Skin epidermis (tissue), 12 donors: ENCODE measurements around the gene FAM83B.

ENCODE experiments used
- H3K27ac ChIP-seq, 21 experiments: fragments of 200-600 bp; sonication (generic) in 11 of 21; one replicate each; pipeline ENCODE4 v1.5.0; 2020; ENCODE audit warnings: mild to moderate bottlenecking in 3 of 21, inconsistent platforms in 2 of 21, moderate library complexity in 2 of 21
- H3K4me3 ChIP-seq, 7 experiments: fragments of 200-600 bp; sonication (generic) in 2 of 7; one replicate each; pipeline ENCODE4 v1.5.0; 2020; ENCODE audit warnings: inconsistent platforms in 2 of 7, mild to moderate bottlenecking in 2 of 7, moderate library complexity in 1 of 7

FAM83B gene

DNA sequence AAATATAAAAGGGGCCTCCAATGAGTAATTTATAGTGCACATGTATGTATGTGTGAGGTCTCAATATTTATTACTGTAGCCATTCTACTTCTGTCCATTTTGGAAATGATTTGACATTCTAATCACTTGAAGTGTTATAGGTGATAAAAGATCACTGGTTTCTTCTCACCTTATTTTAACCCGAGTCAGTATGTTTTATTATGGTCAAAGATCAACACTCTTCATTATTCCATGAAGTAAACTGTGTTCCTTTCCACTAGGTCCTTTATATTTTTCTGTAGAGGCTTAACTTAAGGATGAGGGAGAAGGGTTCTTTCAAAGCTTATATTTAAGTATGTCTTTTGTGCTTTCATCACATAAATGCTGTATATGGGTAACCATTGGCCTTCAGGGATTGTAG lies 47.2 kb downstream of the FAM83B start:
- no peak overlapping the region for H3K27ac ChIP-seq
- no peak overlapping the region for H3K4me3 ChIP-seq

DNA sequence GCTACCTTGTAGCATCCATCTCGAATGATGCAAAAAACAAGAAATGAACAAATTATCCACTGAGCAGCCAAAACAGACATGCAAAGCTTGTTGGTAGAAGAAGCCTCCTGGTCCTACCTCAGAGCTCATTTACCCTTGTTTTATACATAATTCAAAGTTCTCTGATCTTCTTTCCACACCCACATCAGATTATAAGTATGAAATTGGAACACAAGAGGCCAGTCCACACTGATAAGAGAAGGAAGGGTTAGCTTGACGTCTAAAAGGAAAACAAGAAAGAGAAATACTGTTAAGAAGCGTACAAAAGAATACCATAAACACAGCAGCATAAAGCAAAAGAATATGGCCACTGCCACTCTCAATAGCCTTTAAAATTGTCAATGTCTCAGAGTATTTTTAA lies 49.7 kb downstream of the FAM83B start:
- Histone ChIP-seq H3K27ac (no peak overlapping the region), H3K4me3 (no peak overlapping the region)

DNA sequence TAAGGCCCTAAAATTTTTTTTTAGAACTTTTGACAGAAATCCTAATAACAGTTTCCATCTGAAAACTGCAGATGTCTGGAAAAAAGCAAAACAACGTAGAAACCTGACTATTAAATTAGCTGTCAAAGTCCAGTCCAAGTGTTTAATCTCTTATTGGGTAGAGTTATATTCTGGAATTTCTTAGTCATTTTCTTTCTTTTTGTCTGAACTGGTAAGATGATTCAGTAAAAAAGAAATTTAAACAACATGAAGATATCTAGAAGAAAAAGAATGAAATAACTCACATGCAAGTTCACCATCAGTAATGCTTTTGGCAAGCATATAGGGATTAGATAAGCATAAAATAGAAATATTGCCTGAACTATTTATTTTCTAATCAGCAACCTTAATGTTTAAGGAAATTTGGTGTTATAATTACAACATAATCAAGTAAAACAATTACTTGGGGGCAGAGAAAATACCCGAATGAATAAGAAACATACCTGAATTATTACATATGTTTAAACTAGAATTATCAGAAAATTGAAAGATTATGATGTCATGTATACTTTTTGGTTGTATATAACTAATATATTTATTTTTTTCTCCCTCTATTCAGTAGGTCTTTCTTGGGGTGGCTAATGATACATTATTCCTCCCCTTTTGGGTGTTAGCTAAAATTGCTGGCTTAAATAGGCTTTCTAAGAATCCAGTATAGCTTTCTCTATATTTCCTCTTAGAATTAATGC lies 51.1 kb downstream of the FAM83B start:
- Histone ChIP-seq H3K4me3 (no peak overlapping the region), H3K27ac (no peak overlapping the region)

DNA sequence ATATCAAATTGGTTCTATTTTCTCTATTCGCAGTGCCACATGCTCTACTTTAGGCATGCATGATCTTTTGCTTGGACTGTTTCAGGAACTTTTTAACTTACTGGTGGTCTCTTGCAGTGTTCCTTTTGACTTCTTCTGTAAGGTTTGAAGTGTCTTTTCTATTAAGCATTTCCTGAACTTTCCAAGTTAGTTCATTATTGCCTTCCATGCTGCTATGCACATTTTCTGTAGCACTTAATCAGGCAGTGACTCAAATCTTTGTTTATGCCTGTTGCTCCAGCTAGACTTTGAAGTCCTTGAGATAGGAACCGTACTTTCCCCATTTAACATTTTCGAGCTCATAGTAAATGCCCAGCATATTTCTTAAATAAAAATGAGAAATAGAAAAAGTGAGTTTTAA lies 52.2 kb downstream of the FAM83B start:
- no peak overlapping the region for H3K27ac ChIP-seq
- H3K4me3 ChIP-seq, result no peak overlapping the region

DNA sequence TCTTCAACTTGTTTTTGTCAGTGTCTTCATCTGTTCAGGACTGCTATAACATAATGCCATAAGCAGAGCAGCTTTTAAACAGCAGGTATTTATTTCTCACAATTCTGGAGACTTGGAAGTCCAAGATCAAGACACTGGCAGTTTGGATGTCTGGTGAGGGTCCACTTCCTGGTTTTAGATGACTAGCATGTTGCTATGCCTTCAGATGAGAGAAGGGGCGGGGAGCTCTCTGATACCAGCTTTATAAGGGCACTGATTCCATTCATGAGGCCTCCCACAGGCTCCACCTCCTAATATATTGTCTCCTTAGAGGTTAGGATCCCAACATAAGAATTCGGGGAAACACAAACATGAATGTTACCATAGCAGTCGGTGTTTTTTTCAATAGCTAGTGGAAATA lies 52.9 kb downstream of the FAM83B start:
- Histone ChIP-seq H3K4me3 (no peak overlapping the region), H3K27ac (no peak overlapping the region)

DNA sequence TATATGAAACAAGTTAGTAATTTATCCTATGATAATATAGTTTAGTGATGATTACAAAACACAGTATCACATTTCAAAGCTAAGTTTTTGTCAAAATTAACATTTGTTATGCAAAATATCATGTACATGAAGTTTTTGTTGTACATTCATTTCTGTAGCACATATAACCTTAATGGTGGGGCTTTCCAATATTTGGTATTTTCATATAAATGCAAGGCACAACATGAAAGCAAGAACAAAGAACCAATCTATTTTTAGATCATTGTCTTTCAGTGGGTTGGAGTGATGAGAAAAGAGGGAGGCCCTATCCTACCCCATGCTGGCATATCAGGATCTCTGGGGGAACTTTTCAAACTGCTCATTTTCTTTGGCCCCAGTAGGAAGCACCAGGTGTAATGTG lies 53.4 kb downstream of the FAM83B start:
- H3K27ac ChIP-seq, result no peak overlapping the region
- no peak overlapping the region for H3K4me3 ChIP-seq

DNA sequence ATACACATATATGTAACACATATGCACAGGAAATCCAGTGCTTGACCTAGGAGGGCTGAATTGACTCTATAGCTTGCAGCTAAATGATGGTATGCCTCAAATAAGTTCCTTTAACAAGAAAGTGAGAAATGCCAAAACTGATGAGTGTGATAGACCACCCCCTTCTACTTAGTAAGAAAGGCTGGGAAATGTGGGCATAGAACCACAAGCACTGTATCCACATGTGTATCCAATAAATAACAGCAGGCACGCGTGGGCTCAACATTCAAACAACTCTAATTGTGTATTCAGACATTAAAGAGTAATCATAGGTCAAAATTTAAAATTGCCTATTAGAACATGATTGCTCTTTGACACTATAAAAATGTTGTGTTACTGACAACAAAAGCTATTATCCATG lies 54.1 kb downstream of the FAM83B start:
- Histone ChIP-seq H3K27ac (no peak overlapping the region), H3K4me3 (no peak overlapping the region)

DNA sequence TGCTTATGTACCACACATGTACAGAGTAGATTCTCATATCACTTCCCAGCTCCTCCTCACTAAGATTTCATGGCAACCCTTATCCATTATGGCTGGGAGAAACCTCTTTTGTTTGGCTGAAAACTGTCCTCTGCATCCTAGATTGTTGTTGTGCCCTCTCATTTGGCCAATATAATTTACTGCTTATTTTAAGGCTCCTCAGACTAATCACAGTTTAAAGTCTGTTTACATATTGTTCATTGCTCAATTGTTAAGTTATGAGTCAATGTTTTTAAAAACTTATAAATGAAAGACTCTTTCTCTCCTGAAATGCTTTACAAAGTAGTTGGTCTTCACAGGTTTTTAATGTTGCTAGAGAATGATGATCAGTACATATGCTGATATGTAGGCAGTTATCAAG lies 57.3 kb downstream of the FAM83B start:
- no peak overlapping the region for H3K4me3 ChIP-seq
- H3K27ac ChIP-seq, result no peak overlapping the region

DNA sequence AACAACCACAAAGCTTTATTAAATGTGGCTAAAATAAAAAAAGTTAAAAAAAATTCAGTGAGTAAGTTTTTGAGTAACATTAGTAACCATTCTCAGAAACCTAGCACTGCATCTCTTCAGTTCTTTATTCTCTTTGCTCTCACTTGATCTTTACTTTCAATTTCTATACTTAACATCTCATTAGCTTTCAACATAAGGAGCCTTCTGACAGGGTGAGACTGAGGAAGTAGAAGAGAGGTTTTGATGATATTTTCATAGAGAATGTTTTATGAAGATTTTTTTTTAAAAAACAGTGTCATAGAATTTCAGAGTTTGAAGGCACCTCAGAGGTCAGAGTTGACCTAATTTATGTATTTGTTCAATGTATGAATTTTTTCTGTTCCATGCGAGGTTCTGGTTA lies 60.8 kb downstream of the FAM83B start:
- no peak overlapping the region for H3K4me3 ChIP-seq
- no peak overlapping the region for H3K27ac ChIP-seq

DNA sequence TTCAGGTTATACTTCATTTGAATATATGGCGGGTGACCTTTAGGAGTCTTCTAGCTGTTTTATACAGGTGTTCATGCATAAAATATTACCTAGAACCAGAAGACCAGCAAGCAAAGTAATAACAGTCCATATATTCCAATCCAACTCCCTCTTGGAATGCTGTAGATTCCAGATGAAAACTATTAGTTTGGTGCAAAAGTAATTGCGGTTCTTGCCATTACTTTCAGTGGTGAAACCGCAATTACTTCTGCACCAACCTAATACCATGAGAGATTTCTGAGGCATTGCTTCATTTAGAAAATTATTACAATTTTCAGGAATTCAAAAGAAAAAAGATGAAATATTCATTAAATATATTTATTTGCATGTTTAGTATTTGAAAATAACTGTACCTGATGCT lies 62.6 kb downstream of the FAM83B start:
- no peak overlapping the region for H3K4me3 ChIP-seq
- no peak overlapping the region for H3K27ac ChIP-seq

DNA sequence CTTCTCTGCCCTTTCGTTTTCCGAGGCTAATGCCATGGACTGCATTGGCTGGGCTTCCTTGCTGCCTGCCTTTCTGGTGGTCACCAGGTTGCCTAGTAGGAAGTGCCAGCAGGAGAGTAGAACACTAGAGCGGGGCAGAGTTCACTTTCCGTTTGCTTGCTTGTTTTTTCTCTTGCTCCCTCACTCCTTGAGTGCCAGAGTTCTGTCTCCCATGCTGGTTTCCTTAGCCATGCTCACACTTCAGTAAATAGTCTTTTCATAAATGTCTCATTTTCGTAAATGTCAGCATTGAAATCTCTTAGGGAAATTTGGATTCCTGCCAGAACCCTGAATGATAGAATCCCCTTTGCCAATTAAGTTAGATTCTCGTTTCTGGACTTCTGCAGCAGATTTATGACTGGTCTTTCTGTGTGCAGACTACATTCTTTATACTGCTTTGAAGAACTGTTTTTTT lies 63.9 kb downstream of the FAM83B start:
- Histone ChIP-seq H3K27ac (no peak overlapping the region), H3K4me3 (no peak overlapping the region)

DNA sequence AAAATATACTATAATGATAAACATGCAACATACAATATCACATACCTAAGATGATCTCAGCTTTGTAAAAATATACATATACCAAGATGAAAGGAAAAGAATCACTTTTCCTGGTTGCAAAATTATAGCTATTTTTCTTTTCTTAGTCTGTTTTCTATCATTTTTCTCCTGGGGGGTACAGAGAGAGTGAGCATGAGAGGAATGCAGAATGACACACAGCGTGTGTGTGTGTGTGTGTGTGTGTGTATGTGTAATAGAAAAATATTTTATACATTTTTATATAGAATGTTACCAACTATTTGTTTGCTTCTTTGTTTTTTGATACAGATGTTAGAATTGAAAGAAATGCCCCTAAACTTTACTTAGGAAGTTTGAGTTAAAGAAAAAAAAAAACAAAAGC lies 64.3 kb downstream of the FAM83B start:
- Histone ChIP-seq H3K27ac (no peak overlapping the region), H3K4me3 (no peak overlapping the region)

DNA sequence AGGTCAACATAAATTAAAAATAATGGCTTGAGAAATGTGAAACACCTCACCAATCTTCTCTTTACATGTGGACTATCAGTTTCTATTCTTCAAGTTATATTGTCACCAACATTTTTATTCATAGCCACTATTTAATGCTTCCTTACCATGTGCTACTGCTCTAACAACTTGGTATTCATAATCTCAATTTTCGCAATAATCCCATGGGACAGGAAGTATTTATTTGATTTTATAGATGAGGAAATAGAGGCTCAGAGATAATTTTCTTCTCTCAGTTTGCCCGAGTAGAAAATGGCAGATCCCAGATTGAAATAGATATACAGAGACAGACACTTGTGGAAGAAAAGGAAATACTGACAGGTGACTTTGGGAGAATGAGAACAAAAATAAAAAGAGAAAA lies 66.6 kb downstream of the FAM83B start:
- Histone ChIP-seq H3K4me3 (no peak overlapping the region), H3K27ac (no peak overlapping the region)

DNA sequence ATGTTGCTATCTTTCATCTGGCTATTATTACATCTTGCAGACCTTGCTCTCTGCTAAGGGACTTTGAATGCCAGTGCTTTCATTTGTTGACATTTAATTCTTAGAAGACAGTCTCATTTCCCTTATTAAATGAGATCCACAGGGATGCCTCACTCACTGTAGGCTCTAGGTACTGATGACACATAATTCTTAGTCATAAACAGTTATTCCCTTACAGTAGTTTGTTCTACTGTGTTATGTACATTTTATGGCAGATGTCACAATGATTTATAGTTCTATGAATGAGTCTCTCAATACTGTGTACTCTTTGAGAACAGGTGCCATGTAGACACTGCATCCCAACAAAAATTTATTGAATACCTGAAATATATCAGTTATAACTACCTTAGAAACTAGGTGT lies 70.3 kb downstream of the FAM83B start:
- Histone ChIP-seq H3K27ac (no peak overlapping the region), H3K4me3 (no peak overlapping the region)

DNA sequence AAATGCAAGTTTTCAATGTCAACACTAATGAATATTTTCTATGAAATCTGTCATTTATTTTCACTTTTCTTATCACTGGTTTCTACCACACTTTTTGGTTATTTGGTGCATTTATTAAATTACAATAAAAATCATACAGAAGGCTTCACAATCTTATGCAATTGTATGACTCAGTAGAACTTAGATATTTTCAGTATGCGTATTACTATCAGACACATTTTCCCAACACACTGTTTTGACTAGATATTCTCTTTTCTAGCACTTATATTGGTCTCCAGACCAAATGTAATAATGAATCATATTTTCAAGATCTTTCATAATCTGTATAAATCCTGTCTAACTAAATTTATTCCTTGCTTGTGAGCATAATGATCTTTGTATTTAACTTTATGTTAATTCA lies 74.1 kb downstream of the FAM83B start:
- H3K4me3 ChIP-seq, result no peak overlapping the region
- no peak overlapping the region for H3K27ac ChIP-seq

DNA sequence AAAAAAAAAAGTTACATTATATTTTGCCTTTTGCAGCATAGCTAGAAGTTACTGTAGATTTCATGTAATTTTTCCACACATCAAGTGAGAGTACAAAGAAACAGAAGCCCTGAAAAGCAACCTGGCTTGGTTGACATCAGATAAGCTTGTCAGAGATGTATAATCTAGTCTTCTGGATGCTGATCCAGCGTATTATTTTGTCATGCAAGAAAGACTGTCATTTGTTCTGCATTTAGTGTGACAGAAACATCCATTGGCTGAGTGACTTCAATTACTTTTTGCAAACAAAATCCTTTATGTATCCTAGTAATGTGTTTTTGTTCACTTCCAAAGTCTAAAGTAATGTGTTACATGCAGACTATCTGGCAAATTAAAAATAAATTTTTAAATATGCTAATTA lies 75.3 kb downstream of the FAM83B start:
- H3K4me3 ChIP-seq, result no peak overlapping the region

DNA sequence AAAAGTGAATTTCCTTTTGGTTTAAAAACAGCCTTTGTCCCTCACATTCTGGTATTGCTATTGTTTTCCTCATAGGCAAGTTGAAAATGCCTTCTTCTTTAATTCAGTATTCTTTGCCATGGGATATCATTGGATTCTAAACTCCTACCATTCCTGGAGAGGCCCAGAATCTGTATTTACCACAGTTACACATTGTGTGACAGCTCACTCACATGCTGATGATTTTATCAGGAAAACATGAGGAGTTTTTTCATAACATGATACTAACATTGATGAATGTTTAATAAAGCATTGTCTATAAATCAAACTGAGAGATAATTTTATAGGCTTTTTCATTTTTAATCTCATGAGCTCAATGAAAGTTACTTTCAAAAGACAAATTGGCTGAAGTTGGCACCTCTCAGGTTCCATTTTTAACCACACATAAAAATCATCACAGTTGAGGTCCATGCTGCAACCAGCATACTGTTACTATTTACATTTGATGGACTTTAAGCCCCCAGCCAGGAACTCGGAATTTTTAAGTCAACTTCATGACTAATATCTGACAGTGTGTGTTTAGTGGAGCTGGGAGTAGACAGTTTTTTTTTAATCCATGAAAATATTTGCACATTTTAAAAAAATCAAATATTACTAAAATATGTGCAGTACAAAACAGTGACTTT lies 82.8 kb downstream of the FAM83B start:
- H3K4me3 ChIP-seq, result no peak overlapping the region
- no peak overlapping the region for H3K27ac ChIP-seq

More for the DNA sequence above, 75.3 kb downstream of the FAM83B start:
- H3K27ac ChIP-seq, result no peak overlapping the region

DNA sequence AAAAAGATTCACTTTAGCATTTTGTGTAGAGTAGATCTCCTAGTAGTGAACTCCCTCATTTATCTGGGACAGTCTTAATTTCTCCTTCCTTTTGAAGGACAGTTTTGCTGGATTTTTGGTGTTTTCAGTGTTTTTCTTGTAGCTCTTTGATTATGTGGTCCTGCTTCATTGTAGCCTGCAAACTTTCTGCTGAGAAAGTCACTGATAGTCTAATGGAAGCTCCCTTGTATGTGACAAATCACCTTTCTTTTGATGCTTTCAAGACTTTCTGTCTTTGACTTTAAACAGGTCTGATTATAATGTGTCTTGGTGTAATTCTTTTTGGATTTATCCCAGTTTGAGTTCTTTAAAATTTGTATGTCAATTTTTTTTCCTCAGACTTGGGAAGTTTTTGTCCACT lies 86.1 kb downstream of the FAM83B start:
- Histone ChIP-seq H3K4me3 (no peak overlapping the region), H3K27ac (no peak overlapping the region)

DNA sequence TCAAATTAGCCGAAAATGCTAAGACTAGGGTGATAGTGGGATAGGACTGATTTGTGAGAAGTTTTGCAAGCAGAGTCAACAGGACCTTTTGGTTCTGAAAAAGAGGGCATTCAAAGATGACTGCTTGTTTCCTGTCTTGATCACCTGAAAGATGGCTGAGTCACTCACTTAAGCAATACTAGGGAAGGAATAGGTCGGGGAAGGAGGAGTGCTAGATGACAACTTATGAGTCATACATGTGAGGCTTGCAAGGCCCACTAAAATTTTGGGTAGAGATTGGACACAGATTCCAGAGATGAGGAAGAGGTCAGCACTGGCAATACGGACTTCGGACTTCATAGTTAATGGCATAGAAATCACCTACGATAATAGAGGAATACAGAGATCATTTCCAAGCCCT lies 89.2 kb downstream of the FAM83B start:
- H3K27ac ChIP-seq, result peak overlapping the region in 4 of 21 experiments; percentile 12 to 57 (median 31)
- H3K4me3 ChIP-seq, result no peak overlapping the region

DNA sequence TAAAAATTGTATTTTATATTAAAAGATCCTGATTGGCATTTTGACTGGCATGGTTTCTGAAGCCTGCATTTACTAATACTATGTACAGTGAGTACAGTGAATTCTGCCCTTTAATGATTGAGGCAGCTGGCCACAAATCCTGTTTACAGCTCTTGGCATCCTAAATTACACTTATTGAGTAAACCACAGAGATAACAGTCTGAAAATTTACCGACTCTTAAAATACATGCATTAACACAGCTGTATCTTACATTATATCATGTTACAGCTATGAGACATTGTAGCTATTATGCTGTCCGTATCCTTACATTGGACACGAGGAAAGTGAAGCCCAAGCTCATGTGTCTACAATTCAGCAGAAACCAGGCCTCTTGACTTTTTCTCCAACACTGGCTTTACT lies 90.8 kb downstream of the FAM83B start:
- H3K27ac ChIP-seq, result no peak overlapping the region
- H3K4me3 ChIP-seq, result no peak overlapping the region

DNA sequence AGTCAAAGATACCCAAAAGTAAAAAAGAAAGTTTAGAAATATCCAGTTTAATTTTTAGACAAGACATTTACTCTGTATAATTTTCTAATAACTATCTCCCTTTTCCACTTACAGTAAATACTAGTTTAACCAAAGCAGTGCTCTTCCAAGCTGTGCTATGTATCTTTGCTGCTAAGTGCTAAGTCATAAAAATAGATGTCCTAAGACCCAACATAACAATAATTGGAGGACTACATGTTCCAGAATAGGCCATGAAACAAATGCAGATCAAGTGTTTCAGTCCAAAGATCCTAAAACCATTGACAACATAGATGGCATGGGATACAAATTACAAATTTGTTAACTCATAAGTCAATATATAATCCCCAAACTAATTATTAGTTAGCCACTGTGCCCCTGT lies 111.1 kb downstream of the FAM83B start:
- H3K27ac ChIP-seq, result no peak overlapping the region

DNA sequence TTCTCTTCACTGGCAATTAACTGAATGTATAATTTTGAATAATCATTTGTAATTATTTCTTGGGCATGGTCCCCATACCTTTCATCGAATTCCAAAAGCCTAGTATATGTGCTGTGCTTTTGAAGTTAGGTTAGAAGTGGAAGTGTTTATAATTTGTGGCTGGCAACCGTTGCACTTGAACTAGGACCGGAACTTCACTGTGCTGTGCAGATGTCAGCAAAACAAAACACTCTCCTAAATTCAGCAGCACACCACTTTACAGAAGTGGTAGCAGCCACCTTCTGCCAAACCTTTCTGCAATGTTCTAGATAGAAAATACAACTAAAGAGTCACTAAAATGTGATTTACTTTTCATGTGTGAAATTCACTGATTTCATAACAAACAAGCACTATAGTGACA lies 111.9 kb downstream of the FAM83B start:
- no peak overlapping the region for H3K27ac ChIP-seq
- no peak overlapping the region for H3K4me3 ChIP-seq

More for the DNA sequence above, 111.1 kb downstream of the FAM83B start:
- H3K4me3 ChIP-seq, result no peak overlapping the region
